Esophagus muscularis mucosa (tissue), 4 donors: ENCODE results near the gene NSUN4.

Experiments
- EP300 ChIP-seq: sonication (generic); formaldehyde crosslinking; IDR thresholded peaks from one replicate; pipeline ENCODE4 v1.6.1; 2017; ENCODE audit warnings: antibody characterized with exemption
- POLR2A ChIP-seq: fragments of 450-650 bp; IDR thresholded peaks from one replicate; pipeline ENCODE4 v1.6.1; 2017; ENCODE audit warnings: antibody characterized with exemption, moderate library complexity, mild to moderate bottlenecking, low read depth
- TF ChIP-seq, protein P1 (sequence below), 3 experiments: fragments of 200-600 bp in 2 of 3; fragments of 450-650 bp in 1 of 3; sonication (generic) in 2 of 3; IDR thresholded peaks; one replicate each; pipeline ENCODE4 v1.5.1; 2017 to 2019; ENCODE audit warnings: antibody characterized with exemption in 3 of 3, mild to moderate bottlenecking in 2 of 3, moderate library complexity in 1 of 3

DNA sequence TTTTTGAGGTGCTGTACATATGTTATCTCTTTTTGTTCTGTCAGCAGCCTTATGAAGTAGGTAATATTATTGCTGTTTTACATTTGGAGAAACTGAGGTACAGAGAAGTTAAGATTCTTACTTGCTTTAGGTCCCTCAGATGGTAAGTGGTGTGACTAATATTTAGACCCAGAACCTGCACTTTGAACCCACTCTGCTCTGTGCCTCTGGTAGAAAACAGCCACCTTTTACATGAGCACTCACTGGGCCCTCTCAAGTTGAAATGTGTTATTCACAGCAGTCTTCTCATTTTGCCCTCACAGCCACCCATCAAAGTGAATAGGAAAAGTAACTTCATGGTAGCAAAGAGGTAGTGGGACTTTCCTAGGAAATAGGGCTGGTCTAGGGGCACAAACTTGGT lies 4.7 kb downstream of the NSUN4 start:
- TF ChIP-seq POLR2A (no peak), EP300 (no peak)
- TF ChIP-seq, protein P1, sequence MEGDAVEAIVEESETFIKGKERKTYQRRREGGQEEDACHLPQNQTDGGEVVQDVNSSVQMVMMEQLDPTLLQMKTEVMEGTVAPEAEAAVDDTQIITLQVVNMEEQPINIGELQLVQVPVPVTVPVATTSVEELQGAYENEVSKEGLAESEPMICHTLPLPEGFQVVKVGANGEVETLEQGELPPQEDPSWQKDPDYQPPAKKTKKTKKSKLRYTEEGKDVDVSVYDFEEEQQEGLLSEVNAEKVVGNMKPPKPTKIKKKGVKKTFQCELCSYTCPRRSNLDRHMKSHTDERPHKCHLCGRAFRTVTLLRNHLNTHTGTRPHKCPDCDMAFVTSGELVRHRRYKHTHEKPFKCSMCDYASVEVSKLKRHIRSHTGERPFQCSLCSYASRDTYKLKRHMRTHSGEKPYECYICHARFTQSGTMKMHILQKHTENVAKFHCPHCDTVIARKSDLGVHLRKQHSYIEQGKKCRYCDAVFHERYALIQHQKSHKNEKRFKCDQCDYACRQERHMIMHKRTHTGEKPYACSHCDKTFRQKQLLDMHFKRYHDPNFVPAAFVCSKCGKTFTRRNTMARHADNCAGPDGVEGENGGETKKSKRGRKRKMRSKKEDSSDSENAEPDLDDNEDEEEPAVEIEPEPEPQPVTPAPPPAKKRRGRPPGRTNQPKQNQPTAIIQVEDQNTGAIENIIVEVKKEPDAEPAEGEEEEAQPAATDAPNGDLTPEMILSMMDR (IDR thresholded peaks at IDR 0.05): no peak
